Effector CD8-positive, alpha-beta T cell (primary cell): ENCODE data around the gene ARMC6.
"Not testable (repeated sequence)": the region's sequence is repeated elsewhere in the genome, so short reads cannot be mapped to it uniquely, and the experiment has no call there.

Source experiments
- DNase-seq: peaks from one replicate; lab custom pipeline; 2025; lab: John Stamatoyannopoulos, UW

The ARMC6 gene

GRCh38 chr19:19022380-19022961 is 10.9 kb upstream of the ARMC6 start:
- DNase-seq = no peak

GRCh38 chr19:19023376-19023775 is 10.0 kb upstream of the ARMC6 start:
- DNase-seq = not testable (repeated sequence)

- DNase-seq = no peak
Measured at GRCh38 chr19:19025861-19026260, 7.5 kb upstream of the ARMC6 start.

- no peak for DNase-seq
Measured at GRCh38 chr19:19026299-19026971, 7.0 kb upstream of the ARMC6 start.

GRCh38 chr19:19027228-19027627 is 6.2 kb upstream of the ARMC6 start:
- DNase-seq = no peak

GRCh38 chr19:19028526-19028925 is 4.9 kb upstream of the ARMC6 start:
- no peak for DNase-seq

GRCh38 chr19:19031891-19032290 is 1.5 kb upstream of the ARMC6 start:
- no peak for DNase-seq

- DNase-seq = peak; percentile 79
Measured at GRCh38 chr19:19032420-19033175, 805 bp upstream of the ARMC6 start.

GRCh38 chr19:19033176-19033425 is 302 bp upstream of the ARMC6 start:
- no peak for DNase-seq

GRCh38 chr19:19034204-19034624 is 811 bp downstream of the ARMC6 start:
- peak; percentile 58 for DNase-seq

GRCh38 chr19:19039901-19040300 is 6.5 kb downstream of the ARMC6 start:
- no peak for DNase-seq

- DNase-seq = no peak
Measured at GRCh38 chr19:19040417-19040816, 7.0 kb downstream of the ARMC6 start.

GRCh38 chr19:19042732-19043280 is 9.4 kb downstream of the ARMC6 start:
- DNase-seq = no peak

GRCh38 chr19:19043481-19043880 is 10.1 kb downstream of the ARMC6 start:
- no peak for DNase-seq

GRCh38 chr19:19043881-19044280 is 10.5 kb downstream of the ARMC6 start:
- no peak for DNase-seq

- no peak for DNase-seq
Measured at GRCh38 chr19:19049406-19049805, 16.0 kb downstream of the ARMC6 start.

- DNase-seq = no peak
Measured at GRCh38 chr19:19050104-19050503, 16.7 kb downstream of the ARMC6 start.

- DNase-seq = no peak
Measured at GRCh38 chr19:19050731-19051130, 17.3 kb downstream of the ARMC6 start.

- no peak for DNase-seq
Measured at GRCh38 chr19:19051478-19052213, 18.2 kb downstream of the ARMC6 start.

GRCh38 chr19:19052921-19053320 is 19.5 kb downstream of the ARMC6 start:
- no peak for DNase-seq

GRCh38 chr19:19053508-19054314 is 20.3 kb downstream of the ARMC6 start:
- peak; percentile 54 for DNase-seq
